B cell (primary cell): ENCODE data around the gene LTBP3. TPM values are rescaled to one million over a fixed set of nuclear protein-coding genes. Genes with fewer than 3 reads are reported as not detected.
A peak's percentile ranks its signal among the peaks of the same experiment; 100 is the strongest.

ENCODE experiments used
- ATAC-seq: fragments of 200-7000 bp; cut with Tn5 transposase; one replicate; pipeline ENCODE4 v1.10.0; 2021; ENCODE audit warnings: low read depth, mild to moderate bottlenecking, moderate number of reproducible peaks, moderate library complexity
- CTCF ChIA-PET: fragments of 350-600 bp; sonication (Branson Sonifier 250); formaldehyde crosslinking; loops from one replicate; lab custom pipeline; 2021; ENCODE audit warnings: antibody characterized with exemption, inconsistent platforms; lab: Charles Lee
- POLR2A ChIA-PET: fragments of 350-600 bp; sonication (Branson Sonifier 250); formaldehyde crosslinking; loops from one replicate; lab custom pipeline; 2021; ENCODE audit warnings: antibody characterized with exemption; lab: Charles Lee
- DNase-seq: peaks from one replicate; pipeline ENCODE4 v3.0.0; 2013
- H2AFZ ChIP-seq: 2 replicates; pipeline ENCODE4 v1.6.1; 2012; ENCODE audit warnings: mild to moderate bottlenecking, low read depth, low read length; ENCODE audit not compliant: insufficient read depth, poor library complexity, severe bottlenecking
- H3K27ac ChIP-seq, 2 donors: 1 replicate in 1 of 2; 2 replicates in 1 of 2; pipeline ENCODE4 v1.5.1; 2012 to 2013; ENCODE audit warnings: low read length in 2 of 2, mild to moderate bottlenecking in 2 of 2, moderate library complexity in 1 of 2
- H3K27me3 ChIP-seq, 4 experiments: fragments of 200-600 bp in 1 of 4; sonication (generic) in 1 of 4; replicated peaks in 1 of 4; 1 replicate in 2 of 4; 2 replicates in 2 of 4; pipeline versions ENCODE4 v1.6.1 to v1.7.0; 2013 to 2016; ENCODE audit warnings: low read length in 3 of 4, mild to moderate bottlenecking in 2 of 4, mixed read lengths in 1 of 4, moderate library complexity in 1 of 4; ENCODE audit not compliant: insufficient read depth in 4 of 4, control insufficient read depth in 3 of 4; ENCODE audit errors: control extremely low read depth in 1 of 4
- H3K36me3 ChIP-seq, 2 experiments: replicated peaks in 1 of 2; 1 replicate in 1 of 2; 2 replicates in 1 of 2; pipeline versions ENCODE4 v1.6.1 to v1.7.1; 2013; ENCODE audit warnings: low read length in 1 of 2; ENCODE audit not compliant: insufficient read depth in 2 of 2, control insufficient read depth in 1 of 2; ENCODE audit errors: control extremely low read depth in 1 of 2, extremely low read depth in 1 of 2
- H3K4me1 ChIP-seq, 2 donors: fragments of 200-600 bp in 1 of 2; sonication (generic) in 1 of 2; 1 replicate in 1 of 2; 2 replicates in 1 of 2; pipeline versions ENCODE4 v1.5.1 to v1.6.1; 2013 to 2017; ENCODE audit warnings: low read length in 2 of 2; ENCODE audit not compliant: control insufficient read depth in 2 of 2, insufficient read depth in 2 of 2
- H3K4me2 ChIP-seq: replicated peaks from 2 replicates; pipeline ENCODE3; 2012; ENCODE audit warnings: mild to moderate bottlenecking, low read depth, low read length; ENCODE audit not compliant: poor library complexity, severe bottlenecking
- H3K4me3 ChIP-seq, 5 experiments: fragments of 200-600 bp in 1 of 5; sonication (generic) in 1 of 5; 1 replicate in 3 of 5; 2 replicates in 2 of 5; pipeline versions ENCODE4 v1.5.1 to v1.7.0; 2011 to 2016; ENCODE audit warnings: low read length in 4 of 5, mild to moderate bottlenecking in 4 of 5, low read depth in 2 of 5, control low read depth in 1 of 5, moderate library complexity in 1 of 5; ENCODE audit not compliant: insufficient read depth in 1 of 5; ENCODE audit errors: control extremely low read depth in 1 of 5, extremely low read depth in 1 of 5
- H3K79me2 ChIP-seq: fragments of 200-600 bp; sonication (generic); one replicate; pipeline ENCODE4 v1.6.0; 2016; ENCODE audit warnings: low read length; ENCODE audit not compliant: control insufficient read depth, insufficient read depth
- H3K9ac ChIP-seq: fragments of 200-600 bp; sonication (generic); 2 replicates; pipeline ENCODE4 v1.6.1; 2017; ENCODE audit warnings: mild to moderate bottlenecking, low read length, moderate library complexity
- H3K9me3 ChIP-seq, 3 donors: one replicate each; pipeline versions ENCODE4 v1.6.1 to v1.7.1; 2013; ENCODE audit warnings: low read length in 2 of 3; ENCODE audit not compliant: control insufficient read depth in 2 of 3, insufficient read depth in 1 of 3; ENCODE audit errors: control extremely low read depth in 1 of 3
- H4K20me1 ChIP-seq: 2 replicates; pipeline ENCODE4 v1.6.0; 2012; ENCODE audit warnings: mild to moderate bottlenecking, low read length; ENCODE audit not compliant: insufficient read depth, control insufficient read depth, poor library complexity, severe bottlenecking
- H3K27ac Mint-ChIP-seq: one replicate; pipeline ENCODE4 v1.8.0; 2021; ENCODE audit warnings: mixed read lengths
- H3K27me3 Mint-ChIP-seq: one replicate; pipeline ENCODE4 v1.8.0; 2021; ENCODE audit warnings: mixed read lengths
- H3K4me1 Mint-ChIP-seq: one replicate; pipeline ENCODE4 v1.8.0; 2021; ENCODE audit warnings: mixed read lengths
- H3K4me3 Mint-ChIP-seq: one replicate; pipeline ENCODE4 v1.8.0; 2021; ENCODE audit warnings: mixed read lengths
- H3K9me3 Mint-ChIP-seq: one replicate; pipeline ENCODE4 v1.8.0; 2022; ENCODE audit warnings: mixed read lengths; ENCODE audit not compliant: insufficient read depth
- CTCF ChIP-seq: fragments of 200-600 bp; IDR thresholded peaks from one replicate; pipeline ENCODE4 v1.8.0; 2022; ENCODE audit warnings: antibody characterized with exemption, mild to moderate bottlenecking
- EZH2 ChIP-seq: IDR thresholded peaks from 2 replicates; pipeline ENCODE4 v1.6.1; 2012; ENCODE audit warnings: borderline replicate concordance, low read depth, mild to moderate bottlenecking, moderate library complexity, low read length; ENCODE audit not compliant: insufficient read depth, poor library complexity, severe bottlenecking
- WGBS: methylation state at CpG from one replicate; pipeline ENCODE4 v1.1.5; 2013; ENCODE audit warnings: missing lambda C conversion rate; ENCODE audit not compliant: insufficient coverage; 5-methylcytosine and 5-hydroxymethylcytosine counted together
- intact Hi-C: fragments of 100-400 bp; cut with micrococcal nuclease; formaldehyde crosslinking; loops from one replicate; pipeline ENCODE4 v1.10.0; 2022
- polyA plus RNA-seq: library from polyadenylated mRNA; depleted of rRNA; stranded (reverse); fragments of >200 nt; gene quantifications from 2 replicates; pipeline ENCODE4 v1.2.3, GENCODE V29; 2012
- total RNA-seq, 2 donors: library from RNA; stranded (reverse); fragments of 120-200 nt in 1 of 2; gene quantifications; 1 replicate in 1 of 2; 2 replicates in 1 of 2; pipeline versions ENCODE4 v1.2.3 to v1.2.4, GENCODE V29; 2013 to 2022

LTBP3 gene
- total and polyA plus RNA-seq, 2 donors (not counting 1 experiment from before 2014, with no cell fraction given): 65.1 to 69.0 TPM

- Mint-ChIP-seq H3K9me3 (no peaks in the 10 kb centered on the region), H3K27ac (peak overlapping the region; percentile 96), H3K27me3 (no peaks in the 10 kb centered on the region), H3K4me1 (peaks cover 24% of the 10 kb centered on the region), H3K4me3 (peak overlapping the region; percentile 95)
- Histone ChIP-seq H3K4me1 (peaks cover 12 to 17% of the 10 kb centered on the region in 2 donors), H3K9ac (peak overlapping the region; percentile 73), H3K4me2 (peak overlapping the region; percentile 97), H3K27ac (peak overlapping the region; percentile 85 to 87), H3K4me3 (peak overlapping the region; percentile 74 to 97 (median 86)), H3K9me3 (no peaks in the 10 kb centered on the region), H4K20me1 (peaks cover 7% of the 10 kb centered on the region), H3K27me3 (no peaks in the 10 kb centered on the region), H3K36me3 (peaks cover under 1 to 19% of the 10 kb centered on the region in 2 experiments), H2AFZ (peak overlapping the region; percentile 80), H3K79me2 (no peaks in the 10 kb centered on the region)
- POLR2A ChIA-PET: interaction anchor here (0.5 to 3.2 kb wide), 21 partner anchors 9 to 189 kb away, joined by 3 to 53 read pairs (median 4); partner anchors contain the start of genes EHBP1L1, FAM89B, MALAT1 and MAP3K11
- under 1% methylated on average over 78 of the region's 78 CpGs for WGBS
- TF ChIP-seq EZH2 (no peak), CTCF (peak; percentile 63)
- ATAC-seq: peak; percentile 87
- intact Hi-C loops: loop anchor here (1.0 to 10.0 kb wide), 7 partner anchors 12 to 426 kb away; partner anchors contain the start of genes PCNX3, SCYL1, TM7SF2 and ZNHIT2
- CTCF ChIA-PET: interaction anchor here (0.5 to 9.2 kb wide), 43 partner anchors 8 to 666 kb away, joined by 3 to 144 read pairs (median 4); partner anchors contain the start of genes AP5B1, EHBP1L1, FAM89B and FRMD8
- peak; percentile 97 for DNase-seq
These were observed 17.7 kb downstream of the LTBP3 start for GRCh38 chr11:65540290-65541092.
